Raji (cell line): Measurements from ENCODE around the gene ISOC2.

Experiments
- POLR2A ChIP-seq: IDR thresholded peaks from 2 replicates; pipeline ENCODE4 v1.6.1; 2011; ENCODE audit warnings: low read depth, low read length, control low read depth; ENCODE audit not compliant: insufficient read depth

ISOC2 gene

GRCh38 chr19:55484593-55485438 lies 23.4 kb upstream of the ISOC2 start, which contains the start of gene NAT14:
NAT14 (plus strand) TSS chr19:55485188; CDS start chr19:55485709, 521 bp downstream.
- TF ChIP-seq POLR2A: peak; percentile 56

GRCh38 chr19:55483706-55484592 lies 22.5 kb upstream of the ISOC2 start:
- TF ChIP-seq POLR2A: no peak

- TF ChIP-seq POLR2A: no peak
Observed at GRCh38 chr19:55482967-55483705, 21.7 kb upstream of the ISOC2 start.

- TF ChIP-seq POLR2A: no peak
Observed at GRCh38 chr19:55482156-55482961, 20.9 kb upstream of the ISOC2 start.

- TF ChIP-seq POLR2A: no peak
Observed at GRCh38 chr19:55481794-55482155, 20.3 kb upstream of the ISOC2 start.

- no peak for TF ChIP-seq POLR2A
Observed at GRCh38 chr19:55481148-55481793, 19.8 kb upstream of the ISOC2 start.

GRCh38 chr19:55479451-55480230 lies 18.2 kb upstream of the ISOC2 start:
- no peak for TF ChIP-seq POLR2A

GRCh38 chr19:55479045-55479444 lies 17.6 kb upstream of the ISOC2 start:
- no peak for TF ChIP-seq POLR2A

GRCh38 chr19:55478364-55478763 lies 16.9 kb upstream of the ISOC2 start:
- TF ChIP-seq POLR2A: no peak

- no peak for TF ChIP-seq POLR2A
Observed at GRCh38 chr19:55477905-55478304, 16.5 kb upstream of the ISOC2 start.

- TF ChIP-seq POLR2A: peak; percentile 59
Observed at GRCh38 chr19:55476100-55476775, 14.8 kb upstream of the ISOC2 start, which contains the start of gene ZNF628. ZNF628 (plus strand) TSS chr19:55476617; CDS start chr19:55479911, 3,294 bp downstream.
